Spleen (tissue), 13 donors: ENCODE data around the gene PGF. TPM values are rescaled to one million over a fixed set of nuclear protein-coding genes. Genes with fewer than 3 reads are reported as not detected.

Experiments
- DNase-seq: peaks from one replicate; pipeline ENCODE4 v3.0.0-alpha.2; 2020
- H3K27ac ChIP-seq, 8 donors: fragments of 200-600 bp; sonication (generic) in 7 of 8; 1 replicate in 4 of 8; 2 replicates in 4 of 8; pipeline versions ENCODE4 v1.5.0 to v1.8.0; 2016 to 2021; ENCODE audit warnings: inconsistent platforms in 4 of 8, mild to moderate bottlenecking in 4 of 8, moderate library complexity in 1 of 8
- H3K27me3 ChIP-seq, 7 donors: fragments of 200-600 bp; sonication (generic) in 6 of 7; replicated peaks in 1 of 7; 1 replicate in 4 of 7; 2 replicates in 3 of 7; pipeline versions ENCODE4 v1.5.0 to v1.8.0; 2016 to 2021; ENCODE audit warnings: inconsistent platforms in 3 of 7, mild to moderate bottlenecking in 1 of 7
- H3K36me3 ChIP-seq, 6 donors: fragments of 200-600 bp; sonication (generic) in 5 of 6; 1 replicate in 4 of 6; 2 replicates in 2 of 6; pipeline versions ENCODE4 v1.5.0 to v1.8.0; 2016 to 2021; ENCODE audit warnings: inconsistent platforms in 2 of 6
- H3K4me1 ChIP-seq, 6 donors: fragments of 200-600 bp; sonication (generic) in 5 of 6; 1 replicate in 3 of 6; 2 replicates in 3 of 6; pipeline versions ENCODE4 v1.5.0 to v1.8.0; 2016 to 2021; ENCODE audit warnings: inconsistent platforms in 3 of 6
- H3K4me3 ChIP-seq, 8 donors: fragments of 200-600 bp; sonication (generic) in 7 of 8; 1 replicate in 4 of 8; 2 replicates in 4 of 8; pipeline versions ENCODE4 v1.5.0 to v1.8.0; 2016 to 2021; ENCODE audit warnings: inconsistent platforms in 4 of 8, mild to moderate bottlenecking in 4 of 8, moderate library complexity in 2 of 8
- H3K9me3 ChIP-seq, 8 donors: fragments of 200-600 bp; sonication (generic) in 7 of 8; 1 replicate in 4 of 8; 2 replicates in 4 of 8; pipeline versions ENCODE4 v1.5.0 to v1.8.0; 2016 to 2021; ENCODE audit warnings: inconsistent platforms in 4 of 8
- POLR2A ChIP-seq, 3 donors: fragments of 450-650 bp; IDR thresholded peaks; one replicate each; pipeline ENCODE4 v1.5.1; 2017; ENCODE audit warnings: antibody characterized with exemption in 3 of 3, mild to moderate bottlenecking in 1 of 3
- POLR2AphosphoS5 ChIP-seq, 3 donors: sonication (generic); formaldehyde crosslinking; IDR thresholded peaks; one replicate each; pipeline ENCODE4 v1.5.1; 2017; ENCODE audit warnings: antibody characterized with exemption in 3 of 3
- WGBS, 5 donors: extraction: QIAGEN DNeasy Blood & Tissue Kit in 3 of 5; methylation state at CpG; one replicate each; pipeline versions ENCODE4 v1.1.5 to v1.1.7; 2013 to 2018; 5-methylcytosine and 5-hydroxymethylcytosine counted together
- intact Hi-C: fragments of 100-400 bp; cut with DNase I; formaldehyde crosslinking; loops from one replicate; pipeline ENCODE4 v1.15.0; 2023; ENCODE audit warnings: low total_unique reads
- long read RNA-seq, 2 donors: transcript quantifications; one replicate each; lab custom pipeline, GENCODE V29; 2026
- polyA plus RNA-seq, 3 donors: library from polyadenylated mRNA; stranded (reverse); fragments of 200-250 nt; gene quantifications; one replicate each; pipeline ENCODE4 v1.2.1, GENCODE V29; 2013
- total RNA-seq, 7 donors: library from RNA; depleted of rRNA in 3 of 7; stranded (reverse); fragments of >200 nt in 3 of 7; fragmentation: NEBNext Ultra II Directional in 4 of 7; extraction: Animal tissue kit (Norgen Biotek cat#: 25700) in 4 of 7; gene quantifications; one replicate each; pipeline versions ENCODE4 v1.1.0 to v1.2.1, GENCODE V29; 2016 to 2021
- TF ChIP-seq, protein P1 (sequence below), 11 experiments: fragments of 200-600 bp in 7 of 11; fragments of 450-650 bp in 4 of 11; sonication (generic) in 4 of 11; IDR thresholded peaks in 8 of 11; conservative IDR thresholded peaks in 3 of 11; 1 replicate in 7 of 11; 2 replicates in 4 of 11; pipeline versions ENCODE4 v1.4.0 to v1.8.0; 2016 to 2021; ENCODE audit warnings: antibody characterized with exemption in 11 of 11, inconsistent platforms in 4 of 11, mild to moderate bottlenecking in 1 of 11
- donor health status: healthy with polysubstance abuse.
- donor health status: DM: no; HTN: no; CAD: no; lungs with moderate emphysema.
- donor health status: DM: no; HTN: no; CAD: no.
- donor health status: Bipolar disorder and iron deficiency.
- donor health status: healthy.
- donor health status: DM: no; HTN: no; CAD: no.
- donor health status: DM: yes; HTN: yes; CAD: no.

Gene PGF
- total RNA-seq (1 to 10 TPM; 2.2 to 7.7 (median 2.7) TPM), polyA plus RNA-seq (1 to 10 TPM in 2 of 3 donors, under 1 TPM in 1; 0.87 to 6.2 (median 2.7) TPM)
- long read RNA-seq, donor 1, partial matches to known transcripts, result 0 of 2 reads
- long read RNA-seq, donor 1, other reads (novel, unspliced or antisense), result 0 of 2 reads
- long read RNA-seq, donor 2, partial matches to known transcripts, result 0 of 1 reads
- long read RNA-seq, donor 2, other reads (novel, unspliced or antisense), result 0 of 1 reads

DNA sequence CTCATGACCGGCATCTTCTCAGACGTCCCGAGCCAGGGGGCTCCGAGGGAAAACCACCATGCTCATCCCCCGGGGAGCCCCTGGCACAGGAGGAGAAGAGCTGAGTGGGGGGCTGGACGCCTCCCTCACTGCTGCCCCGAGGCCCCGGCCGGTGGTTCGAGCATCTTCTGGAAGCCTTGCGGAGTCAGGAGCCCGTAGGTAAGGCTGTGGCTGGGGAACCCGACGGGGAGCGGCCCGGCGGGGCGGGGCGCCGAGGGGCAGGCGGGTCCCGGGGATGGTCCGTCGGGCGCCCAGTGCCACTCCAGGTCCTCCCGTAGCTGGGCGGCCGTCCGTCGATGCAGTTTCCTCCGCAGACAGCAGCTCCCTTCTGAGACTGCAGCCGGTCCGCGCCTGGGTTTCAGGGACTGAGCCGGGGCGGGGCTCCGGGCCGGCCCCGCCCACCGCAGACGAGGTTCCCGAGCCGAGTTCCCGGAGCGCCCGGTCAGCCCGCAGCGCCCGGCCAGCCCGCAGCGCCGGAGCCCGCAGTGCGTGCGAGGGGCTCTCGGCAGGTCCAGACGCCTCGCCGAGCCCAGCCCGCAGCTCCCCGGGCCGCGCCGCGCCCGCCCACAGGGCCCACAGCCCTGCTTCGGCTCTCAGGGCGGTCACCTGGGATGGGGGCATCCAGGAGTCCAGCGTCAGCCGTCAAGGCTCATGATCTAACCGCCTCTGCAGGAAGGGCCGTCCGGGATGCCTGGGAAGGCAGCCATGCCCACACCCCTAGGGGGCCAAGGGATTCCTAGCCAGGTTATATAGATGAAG, at the start of gene PGF:
Gene PGF (minus strand): TSS at position 369 of the 798 bp plus-strand sequence. CDS start 355 bp downstream, at position 14.
- intact Hi-C loops, result no loop called here
- DNase-seq, result peak; percentile 89
- peak; percentile 51 to 81 (median 76) for TF ChIP-seq POLR2AphosphoS5 (IDR thresholded peaks at IDR 0.05)
- TF ChIP-seq, protein P1, sequence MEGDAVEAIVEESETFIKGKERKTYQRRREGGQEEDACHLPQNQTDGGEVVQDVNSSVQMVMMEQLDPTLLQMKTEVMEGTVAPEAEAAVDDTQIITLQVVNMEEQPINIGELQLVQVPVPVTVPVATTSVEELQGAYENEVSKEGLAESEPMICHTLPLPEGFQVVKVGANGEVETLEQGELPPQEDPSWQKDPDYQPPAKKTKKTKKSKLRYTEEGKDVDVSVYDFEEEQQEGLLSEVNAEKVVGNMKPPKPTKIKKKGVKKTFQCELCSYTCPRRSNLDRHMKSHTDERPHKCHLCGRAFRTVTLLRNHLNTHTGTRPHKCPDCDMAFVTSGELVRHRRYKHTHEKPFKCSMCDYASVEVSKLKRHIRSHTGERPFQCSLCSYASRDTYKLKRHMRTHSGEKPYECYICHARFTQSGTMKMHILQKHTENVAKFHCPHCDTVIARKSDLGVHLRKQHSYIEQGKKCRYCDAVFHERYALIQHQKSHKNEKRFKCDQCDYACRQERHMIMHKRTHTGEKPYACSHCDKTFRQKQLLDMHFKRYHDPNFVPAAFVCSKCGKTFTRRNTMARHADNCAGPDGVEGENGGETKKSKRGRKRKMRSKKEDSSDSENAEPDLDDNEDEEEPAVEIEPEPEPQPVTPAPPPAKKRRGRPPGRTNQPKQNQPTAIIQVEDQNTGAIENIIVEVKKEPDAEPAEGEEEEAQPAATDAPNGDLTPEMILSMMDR (IDR thresholded peaks at IDR 0.05 in 8 of 11, conservative IDR thresholded peaks at IDR 0.05 in 3 of 11), result no peak
- H3K4me1 ChIP-seq, result peaks cover 7 to 37% (median 22%) of the 10 kb centered on the region in 6 donors
- H3K27me3 ChIP-seq, result peaks cover 0 to 54% (median 12%) of the 10 kb centered on the region in 7 donors
- H3K27ac ChIP-seq, result peak within 1 kb of the TSS in 2 of 8 donors; percentile 18 to 43
- H3K9me3 ChIP-seq, result no peaks in the 10 kb centered on the region
- H3K36me3 ChIP-seq, result no peaks in the 10 kb centered on the region
- peak within 1 kb of the TSS; percentile 26 to 70 (median 49) for H3K4me3 ChIP-seq
- WGBS, 5 donors, result 3 to 10% (median 7%) methylated on average over 4 to 73 of the region's 73 CpGs

DNA sequence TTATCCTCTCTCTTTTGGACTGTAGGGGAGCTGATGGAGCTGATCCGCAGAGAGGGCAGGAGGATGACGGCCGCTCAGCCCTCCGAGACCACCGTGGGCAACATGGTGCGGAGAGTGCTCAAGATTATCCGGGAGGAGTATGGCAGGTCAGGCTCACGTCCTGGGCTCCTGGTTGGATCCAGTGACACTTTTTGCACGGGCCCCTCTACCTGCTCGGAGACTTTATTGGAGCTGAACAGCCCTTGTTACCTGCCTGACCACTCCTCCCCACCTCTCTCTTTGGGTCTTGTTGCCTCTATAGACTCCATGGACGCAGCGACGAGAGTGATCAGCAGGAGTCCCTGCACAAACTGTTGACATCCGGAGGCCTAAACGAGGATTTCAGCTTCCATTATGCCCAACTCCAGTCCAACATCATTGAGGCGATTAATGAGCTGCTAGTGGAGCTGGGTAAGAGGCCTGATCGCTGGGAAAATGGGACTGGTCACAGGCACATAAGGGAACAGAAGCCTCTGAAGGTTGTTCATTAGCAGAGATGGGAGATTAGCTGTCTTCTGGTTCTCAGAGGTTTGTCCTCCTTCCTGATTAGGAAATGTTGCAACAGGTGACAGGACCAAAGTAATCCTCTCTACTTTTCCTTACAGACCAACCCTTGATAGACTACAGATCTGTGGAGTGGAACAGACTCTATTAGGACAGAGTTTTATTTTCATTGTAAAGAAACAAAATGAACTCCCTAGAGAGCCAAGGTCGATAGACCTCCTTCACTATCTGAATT, 48.0 kb upstream of the PGF start:
- Histone ChIP-seq H3K36me3 (peaks cover 0 to 44% (median 34%) of the 10 kb centered on the region in 6 donors), H3K9me3 (no peaks in the 10 kb centered on the region), H3K4me1 (peaks cover 11 to 53% (median 31%) of the 10 kb centered on the region in 6 donors), H3K27ac (peak overlapping the region; percentile 69 to 91 (median 88)), H3K27me3 (no peaks in the 10 kb centered on the region), H3K4me3 (peak overlapping the region; percentile 70 to 94 (median 88))
- no peak for DNase-seq
- WGBS, 5 donors, result 11 to 13% (median 11%) methylated on average over 16 to 18 of the region's 18 CpGs
- intact Hi-C loops, result no loop called here
- TF ChIP-seq, protein P1 (IDR thresholded peaks at IDR 0.05 in 8 of 11, conservative IDR thresholded peaks at IDR 0.05 in 3 of 11), result no peak
- TF ChIP-seq POLR2A (IDR thresholded peaks at IDR 0.05) (no peak), POLR2AphosphoS5 (IDR thresholded peaks at IDR 0.05) (no peak)

DNA sequence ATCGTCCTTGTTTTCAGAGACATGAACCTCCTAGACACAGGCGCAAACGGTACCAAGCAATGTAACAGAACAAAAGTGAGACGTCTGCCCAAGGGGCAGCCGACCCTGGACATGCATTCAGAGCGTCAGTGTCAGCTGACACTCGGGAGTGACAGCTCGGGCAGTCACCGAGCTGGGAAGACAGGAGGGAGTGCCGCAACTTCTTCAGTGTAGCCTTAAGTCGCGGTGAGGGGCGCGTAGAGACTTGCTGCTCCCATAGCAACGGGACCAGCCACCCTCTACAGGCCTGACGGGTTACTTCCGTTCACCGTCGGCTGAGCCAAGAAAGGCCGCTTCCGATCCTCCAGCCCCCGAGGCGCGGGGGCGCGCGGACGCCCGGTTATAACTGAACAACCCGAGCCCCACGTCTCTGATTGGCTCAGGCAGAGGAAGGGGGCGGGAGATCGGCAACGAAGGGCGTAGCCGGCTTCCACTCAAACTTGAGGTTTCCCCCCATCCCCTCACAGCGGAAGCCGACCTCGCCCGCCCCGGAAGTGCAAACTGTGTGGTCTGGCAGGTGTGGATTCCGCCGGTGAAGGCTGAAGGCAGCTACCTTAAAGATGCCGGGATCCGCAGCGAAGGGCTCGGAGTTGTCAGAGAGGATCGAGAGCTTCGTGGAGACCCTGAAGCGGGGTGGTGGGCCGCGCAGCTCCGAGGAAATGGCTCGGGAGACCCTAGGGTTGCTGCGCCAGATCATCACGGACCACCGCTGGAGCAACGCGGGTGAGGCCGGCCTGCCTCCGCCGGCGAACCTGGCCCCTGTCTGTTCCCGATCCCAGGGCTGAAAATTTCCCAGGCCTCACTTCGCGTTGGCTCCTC, 47.2 kb upstream of the PGF start, which contains the start of gene EIF2B2:
Gene EIF2B2 (plus strand): TSS at position 530 of the 858 bp plus-strand sequence. CDS start 70 bp downstream, at position 600.
- Histone ChIP-seq H3K27ac (peak within 1 kb of the TSS; percentile 75 to 91 (median 88)), H3K4me3 (peak within 1 kb of the TSS; percentile 70 to 94 (median 88)), H3K27me3 (no peaks in the 10 kb centered on the region), H3K9me3 (no peaks in the 10 kb centered on the region), H3K36me3 (peaks cover 0 to 36% (median 25%) of the 10 kb centered on the region in 6 donors), H3K4me1 (peaks cover 11 to 48% (median 31%) of the 10 kb centered on the region in 6 donors)
- intact Hi-C loops, result no loop called here
- WGBS, 5 donors, result 0 to 2% (median 0%) methylated on average over 34 to 66 of the region's 66 CpGs
- TF ChIP-seq POLR2AphosphoS5 (IDR thresholded peaks at IDR 0.05), result peak; percentile 83 to 89 (median 87)
- no peak for TF ChIP-seq POLR2A (IDR thresholded peaks at IDR 0.05)
- TF ChIP-seq, protein P1 (IDR thresholded peaks at IDR 0.05 in 8 of 11, conservative IDR thresholded peaks at IDR 0.05 in 3 of 11), result peak in 9 of 11 experiments; percentile 9 to 59 (median 45)
- DNase-seq, result peak; percentile 99
